Measurements from ENCODE around the gene BEST2.
"Not testable (repeated sequence)": the region's sequence is repeated elsewhere in the genome, so short reads cannot be mapped to it uniquely, and the experiment has no call there.

BEST2 gene

GRCh38 chr19:12796146-12797071 is 44.8 kb downstream of the BEST2 start:
- DNase-seq (ENCODE audit: low read depth in 2 of 2) = peak; percentile 88
- TF ChIP-seq CTCF (IDR thresholded peaks at IDR 0.05; ENCODE audit: low read depth, low read length) = peak; percentile 91
- H3K4me3 ChIP-seq (replicated peaks in 1 of 2; ENCODE audit: low read depth in 2 of 2, low read length in 2 of 2) = no peak overlapping the region

- no peak for TF ChIP-seq CTCF (IDR thresholded peaks at IDR 0.05; ENCODE audit: low read depth, low read length)
- DNase-seq (ENCODE audit: low read depth in 2 of 2) = no peak
- H3K4me3 ChIP-seq (replicated peaks in 1 of 2; ENCODE audit: low read depth in 2 of 2, low read length in 2 of 2) = no peak overlapping the region
These were observed 45.6 kb downstream of the BEST2 start for GRCh38 chr19:12797141-12797587.

- not testable (repeated sequence) for DNase-seq (ENCODE audit: low read depth in 2 of 2)
These were observed 46.0 kb downstream of the BEST2 start for GRCh38 chr19:12797607-12798006.

GRCh38 chr19:12799742-12800465 is 48.3 kb downstream of the BEST2 start:
- no peak overlapping the region for H3K4me3 ChIP-seq (replicated peaks in 1 of 2; ENCODE audit: low read depth in 2 of 2, low read length in 2 of 2)
- no peak for DNase-seq (ENCODE audit: low read depth in 2 of 2)
- TF ChIP-seq CTCF (IDR thresholded peaks at IDR 0.05; ENCODE audit: low read depth, low read length) = no peak

More at GRCh38 chr19:12797607-12798006, 46.0 kb downstream of the BEST2 start:
- not testable (repeated sequence) for H3K4me3 ChIP-seq (replicated peaks in 1 of 2; ENCODE audit: low read depth in 2 of 2, low read length in 2 of 2)

GRCh38 chr19:12800466-12800770 is 48.8 kb downstream of the BEST2 start:
- TF ChIP-seq CTCF (IDR thresholded peaks at IDR 0.05; ENCODE audit: low read depth, low read length) = no peak
- peak overlapping the region in 1 of 2 donors; percentile 86 for H3K4me3 ChIP-seq (replicated peaks in 1 of 2; ENCODE audit: low read depth in 2 of 2, low read length in 2 of 2)
- no peak for DNase-seq (ENCODE audit: low read depth in 2 of 2)

- no peak for DNase-seq (ENCODE audit: low read depth in 2 of 2)
- peak overlapping the region; percentile 86 to 93 for H3K4me3 ChIP-seq (replicated peaks in 1 of 2; ENCODE audit: low read depth in 2 of 2, low read length in 2 of 2)
- TF ChIP-seq CTCF (IDR thresholded peaks at IDR 0.05; ENCODE audit: low read depth, low read length) = no peak
These were observed 49.4 kb downstream of the BEST2 start for GRCh38 chr19:12800923-12801465.

Data from cardiac fibroblast (primary cell).